GM23338 (cell line): Measurements from ENCODE around the gene CDHR2.

Experiments used
- CREB1 ChIP-seq: fragments of 250-450 bp; sonication (Bioruptor Pico); IDR thresholded peaks from 2 replicates; pipeline ENCODE4 v1.5.0; 2020; ENCODE audit warnings: low read depth, mild to moderate bottlenecking, moderate library complexity
- EZH2 ChIP-seq: fragments of 200-600 bp; sonication (generic); IDR thresholded peaks from one replicate; pipeline ENCODE4 v1.8.0; 2017; ENCODE audit warnings: antibody characterized with exemption, mild to moderate bottlenecking, low read depth; ENCODE audit not compliant: unreplicated experiment
- EZH2phosphoT487 ChIP-seq: fragments of 200-600 bp; sonication (generic); IDR thresholded peaks from one replicate; pipeline ENCODE4 v1.8.1; 2018; ENCODE audit warnings: antibody characterized with exemption; ENCODE audit not compliant: unreplicated experiment
- JUNB ChIP-seq: IDR thresholded peaks from one replicate; pipeline ENCODE4 v1.6.1; 2016; ENCODE audit warnings: antibody characterized with exemption; ENCODE audit not compliant: unreplicated experiment
- POLR2AphosphoS5 ChIP-seq: IDR thresholded peaks from 2 replicates; pipeline ENCODE4 v1.6.1; 2016; ENCODE audit warnings: antibody characterized with exemption, low read depth
- STAT1 ChIP-seq: IDR thresholded peaks from one replicate; pipeline ENCODE4 v1.6.1; 2016; ENCODE audit warnings: antibody characterized with exemption; ENCODE audit not compliant: unreplicated experiment
- ZNF114 ChIP-seq: fragments of 250-450 bp; sonication (Bioruptor Pico); IDR thresholded peaks from 2 replicates; pipeline ENCODE4 v1.5.0; 2020; ENCODE audit warnings: mild to moderate bottlenecking, moderate library complexity
- ZNF331 ChIP-seq: fragments of 250-450 bp; sonication (Bioruptor Pico); IDR thresholded peaks from 2 replicates; pipeline ENCODE4 v1.5.0; 2020; ENCODE audit warnings: low read depth, mild to moderate bottlenecking, moderate library complexity
- TF ChIP-seq, protein P1 (sequence below), 2 experiments: fragments of 200-600 bp in 1 of 2; sonication (generic) in 1 of 2; conservative IDR thresholded peaks; 2 replicates each; pipeline versions ENCODE4 v1.5.1 to v1.6.1; 2016 to 2017; ENCODE audit warnings: antibody characterized with exemption in 2 of 2, low read depth in 2 of 2, mild to moderate bottlenecking in 2 of 2, moderate library complexity in 1 of 2
- TF ChIP-seq, protein P2 (sequence below): fragments of 250-450 bp; sonication (Bioruptor Pico); IDR thresholded peaks from 2 replicates; pipeline ENCODE4 v1.5.0; 2020; ENCODE audit warnings: mild to moderate bottlenecking, moderate library complexity
- TF ChIP-seq, protein P3 (sequence below): IDR thresholded peaks from one replicate; pipeline ENCODE4 v1.6.1; 2018; ENCODE audit warnings: antibody characterized with exemption; ENCODE audit not compliant: unreplicated experiment
- TF ChIP-seq, protein P4 (sequence below): IDR thresholded peaks from 2 replicates; pipeline ENCODE4 v1.6.1; 2016; ENCODE audit warnings: antibody characterized with exemption

DNA sequence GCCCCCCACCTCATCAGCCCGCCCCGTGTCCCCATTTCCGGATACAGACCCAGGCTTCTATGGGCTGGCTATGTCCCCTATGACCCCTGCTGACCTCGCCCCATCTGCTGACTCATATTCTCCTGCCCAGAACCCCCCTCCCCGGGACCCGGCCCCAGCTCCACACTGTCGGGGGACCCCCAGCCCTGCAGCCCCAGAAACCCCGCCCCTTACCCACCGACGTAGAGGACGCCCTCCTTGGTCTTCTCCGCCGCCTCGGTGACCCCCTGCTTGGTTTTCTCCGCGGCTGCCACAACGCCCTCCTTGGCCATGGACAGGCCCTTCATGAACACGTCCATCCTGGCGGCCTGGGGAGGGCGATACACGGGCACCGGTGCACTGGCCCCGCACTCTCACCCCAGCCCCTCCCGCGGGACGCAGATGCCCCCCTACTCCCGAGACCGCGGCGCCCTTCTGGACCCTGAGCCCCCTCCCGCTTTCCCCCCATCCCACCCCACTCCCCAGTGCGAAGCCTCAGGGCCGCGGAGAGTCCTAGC lies 80.2 kb downstream of the CDHR2 start:
- TF ChIP-seq EZH2 (no peak), POLR2AphosphoS5 (no peak), JUNB (no peak), CREB1 (CRISPR knock-in tag) (no peak), EZH2phosphoT487 (no peak), STAT1 (no peak), ZNF114 (CRISPR knock-in tag) (no peak), ZNF331 (no peak)
- TF ChIP-seq, protein P1, sequence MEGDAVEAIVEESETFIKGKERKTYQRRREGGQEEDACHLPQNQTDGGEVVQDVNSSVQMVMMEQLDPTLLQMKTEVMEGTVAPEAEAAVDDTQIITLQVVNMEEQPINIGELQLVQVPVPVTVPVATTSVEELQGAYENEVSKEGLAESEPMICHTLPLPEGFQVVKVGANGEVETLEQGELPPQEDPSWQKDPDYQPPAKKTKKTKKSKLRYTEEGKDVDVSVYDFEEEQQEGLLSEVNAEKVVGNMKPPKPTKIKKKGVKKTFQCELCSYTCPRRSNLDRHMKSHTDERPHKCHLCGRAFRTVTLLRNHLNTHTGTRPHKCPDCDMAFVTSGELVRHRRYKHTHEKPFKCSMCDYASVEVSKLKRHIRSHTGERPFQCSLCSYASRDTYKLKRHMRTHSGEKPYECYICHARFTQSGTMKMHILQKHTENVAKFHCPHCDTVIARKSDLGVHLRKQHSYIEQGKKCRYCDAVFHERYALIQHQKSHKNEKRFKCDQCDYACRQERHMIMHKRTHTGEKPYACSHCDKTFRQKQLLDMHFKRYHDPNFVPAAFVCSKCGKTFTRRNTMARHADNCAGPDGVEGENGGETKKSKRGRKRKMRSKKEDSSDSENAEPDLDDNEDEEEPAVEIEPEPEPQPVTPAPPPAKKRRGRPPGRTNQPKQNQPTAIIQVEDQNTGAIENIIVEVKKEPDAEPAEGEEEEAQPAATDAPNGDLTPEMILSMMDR (conservative IDR thresholded peaks at IDR 0.05; ENCODE audit: low read depth in 2 of 2), result no peak
- TF ChIP-seq, protein P2, sequence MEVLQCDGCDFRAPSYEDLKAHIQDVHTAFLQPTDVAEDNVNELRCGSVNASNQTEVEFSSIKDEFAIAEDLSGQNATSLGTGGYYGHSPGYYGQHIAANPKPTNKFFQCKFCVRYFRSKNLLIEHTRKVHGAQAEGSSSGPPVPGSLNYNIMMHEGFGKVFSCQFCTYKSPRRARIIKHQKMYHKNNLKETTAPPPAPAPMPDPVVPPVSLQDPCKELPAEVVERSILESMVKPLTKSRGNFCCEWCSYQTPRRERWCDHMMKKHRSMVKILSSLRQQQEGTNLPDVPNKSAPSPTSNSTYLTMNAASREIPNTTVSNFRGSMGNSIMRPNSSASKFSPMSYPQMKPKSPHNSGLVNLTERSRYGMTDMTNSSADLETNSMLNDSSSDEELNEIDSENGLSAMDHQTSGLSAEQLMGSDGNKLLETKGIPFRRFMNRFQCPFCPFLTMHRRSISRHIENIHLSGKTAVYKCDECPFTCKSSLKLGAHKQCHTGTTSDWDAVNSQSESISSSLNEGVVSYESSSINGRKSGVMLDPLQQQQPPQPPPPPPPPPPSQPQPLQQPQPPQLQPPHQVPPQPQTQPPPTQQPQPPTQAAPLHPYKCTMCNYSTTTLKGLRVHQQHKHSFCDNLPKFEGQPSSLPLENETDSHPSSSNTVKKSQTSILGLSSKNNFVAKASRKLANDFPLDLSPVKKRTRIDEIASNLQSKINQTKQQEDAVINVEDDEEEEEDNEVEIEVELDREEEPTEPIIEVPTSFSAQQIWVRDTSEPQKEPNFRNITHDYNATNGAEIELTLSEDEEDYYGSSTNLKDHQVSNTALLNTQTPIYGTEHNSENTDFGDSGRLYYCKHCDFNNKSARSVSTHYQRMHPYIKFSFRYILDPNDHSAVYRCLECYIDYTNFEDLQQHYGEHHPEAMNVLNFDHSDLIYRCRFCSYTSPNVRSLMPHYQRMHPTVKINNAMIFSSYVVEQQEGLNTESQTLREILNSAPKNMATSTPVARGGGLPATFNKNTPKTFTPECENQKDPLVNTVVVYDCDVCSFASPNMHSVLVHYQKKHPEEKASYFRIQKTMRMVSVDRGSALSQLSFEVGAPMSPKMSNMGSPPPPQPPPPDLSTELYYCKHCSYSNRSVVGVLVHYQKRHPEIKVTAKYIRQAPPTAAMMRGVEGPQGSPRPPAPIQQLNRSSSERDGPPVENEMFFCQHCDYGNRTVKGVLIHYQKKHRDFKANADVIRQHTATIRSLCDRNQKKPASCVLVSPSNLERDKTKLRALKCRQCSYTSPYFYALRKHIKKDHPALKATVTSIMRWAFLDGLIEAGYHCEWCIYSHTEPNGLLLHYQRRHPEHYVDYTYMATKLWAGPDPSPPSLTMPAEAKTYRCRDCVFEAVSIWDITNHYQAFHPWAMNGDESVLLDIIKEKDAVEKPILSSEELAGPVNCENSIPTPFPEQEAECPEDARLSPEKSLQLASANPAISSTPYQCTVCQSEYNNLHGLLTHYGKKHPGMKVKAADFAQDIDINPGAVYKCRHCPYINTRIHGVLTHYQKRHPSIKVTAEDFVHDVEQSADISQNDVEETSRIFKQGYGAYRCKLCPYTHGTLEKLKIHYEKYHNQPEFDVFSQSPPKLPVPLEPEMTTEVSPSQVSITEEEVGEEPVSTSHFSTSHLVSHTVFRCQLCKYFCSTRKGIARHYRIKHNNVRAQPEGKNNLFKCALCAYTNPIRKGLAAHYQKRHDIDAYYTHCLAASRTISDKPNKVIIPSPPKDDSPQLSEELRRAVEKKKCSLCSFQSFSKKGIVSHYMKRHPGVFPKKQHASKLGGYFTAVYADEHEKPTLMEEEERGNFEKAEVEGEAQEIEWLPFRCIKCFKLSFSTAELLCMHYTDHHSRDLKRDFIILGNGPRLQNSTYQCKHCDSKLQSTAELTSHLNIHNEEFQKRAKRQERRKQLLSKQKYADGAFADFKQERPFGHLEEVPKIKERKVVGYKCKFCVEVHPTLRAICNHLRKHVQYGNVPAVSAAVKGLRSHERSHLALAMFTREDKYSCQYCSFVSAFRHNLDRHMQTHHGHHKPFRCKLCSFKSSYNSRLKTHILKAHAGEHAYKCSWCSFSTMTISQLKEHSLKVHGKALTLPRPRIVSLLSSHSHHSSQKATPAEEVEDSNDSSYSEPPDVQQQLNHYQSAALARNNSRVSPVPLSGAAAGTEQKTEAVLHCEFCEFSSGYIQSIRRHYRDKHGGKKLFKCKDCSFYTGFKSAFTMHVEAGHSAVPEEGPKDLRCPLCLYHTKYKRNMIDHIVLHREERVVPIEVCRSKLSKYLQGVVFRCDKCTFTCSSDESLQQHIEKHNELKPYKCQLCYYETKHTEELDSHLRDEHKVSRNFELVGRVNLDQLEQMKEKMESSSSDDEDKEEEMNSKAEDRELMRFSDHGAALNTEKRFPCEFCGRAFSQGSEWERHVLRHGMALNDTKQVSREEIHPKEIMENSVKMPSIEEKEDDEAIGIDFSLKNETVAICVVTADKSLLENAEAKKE (CRISPR knock-in tag), result no peak
- TF ChIP-seq, protein P3, sequence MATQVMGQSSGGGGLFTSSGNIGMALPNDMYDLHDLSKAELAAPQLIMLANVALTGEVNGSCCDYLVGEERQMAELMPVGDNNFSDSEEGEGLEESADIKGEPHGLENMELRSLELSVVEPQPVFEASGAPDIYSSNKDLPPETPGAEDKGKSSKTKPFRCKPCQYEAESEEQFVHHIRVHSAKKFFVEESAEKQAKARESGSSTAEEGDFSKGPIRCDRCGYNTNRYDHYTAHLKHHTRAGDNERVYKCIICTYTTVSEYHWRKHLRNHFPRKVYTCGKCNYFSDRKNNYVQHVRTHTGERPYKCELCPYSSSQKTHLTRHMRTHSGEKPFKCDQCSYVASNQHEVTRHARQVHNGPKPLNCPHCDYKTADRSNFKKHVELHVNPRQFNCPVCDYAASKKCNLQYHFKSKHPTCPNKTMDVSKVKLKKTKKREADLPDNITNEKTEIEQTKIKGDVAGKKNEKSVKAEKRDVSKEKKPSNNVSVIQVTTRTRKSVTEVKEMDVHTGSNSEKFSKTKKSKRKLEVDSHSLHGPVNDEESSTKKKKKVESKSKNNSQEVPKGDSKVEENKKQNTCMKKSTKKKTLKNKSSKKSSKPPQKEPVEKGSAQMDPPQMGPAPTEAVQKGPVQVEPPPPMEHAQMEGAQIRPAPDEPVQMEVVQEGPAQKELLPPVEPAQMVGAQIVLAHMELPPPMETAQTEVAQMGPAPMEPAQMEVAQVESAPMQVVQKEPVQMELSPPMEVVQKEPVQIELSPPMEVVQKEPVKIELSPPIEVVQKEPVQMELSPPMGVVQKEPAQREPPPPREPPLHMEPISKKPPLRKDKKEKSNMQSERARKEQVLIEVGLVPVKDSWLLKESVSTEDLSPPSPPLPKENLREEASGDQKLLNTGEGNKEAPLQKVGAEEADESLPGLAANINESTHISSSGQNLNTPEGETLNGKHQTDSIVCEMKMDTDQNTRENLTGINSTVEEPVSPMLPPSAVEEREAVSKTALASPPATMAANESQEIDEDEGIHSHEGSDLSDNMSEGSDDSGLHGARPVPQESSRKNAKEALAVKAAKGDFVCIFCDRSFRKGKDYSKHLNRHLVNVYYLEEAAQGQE, result no peak
- TF ChIP-seq, protein P4, sequence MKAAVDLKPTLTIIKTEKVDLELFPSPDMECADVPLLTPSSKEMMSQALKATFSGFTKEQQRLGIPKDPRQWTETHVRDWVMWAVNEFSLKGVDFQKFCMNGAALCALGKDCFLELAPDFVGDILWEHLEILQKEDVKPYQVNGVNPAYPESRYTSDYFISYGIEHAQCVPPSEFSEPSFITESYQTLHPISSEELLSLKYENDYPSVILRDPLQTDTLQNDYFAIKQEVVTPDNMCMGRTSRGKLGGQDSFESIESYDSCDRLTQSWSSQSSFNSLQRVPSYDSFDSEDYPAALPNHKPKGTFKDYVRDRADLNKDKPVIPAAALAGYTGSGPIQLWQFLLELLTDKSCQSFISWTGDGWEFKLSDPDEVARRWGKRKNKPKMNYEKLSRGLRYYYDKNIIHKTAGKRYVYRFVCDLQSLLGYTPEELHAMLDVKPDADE, result no peak
